DMS79 treated with DMSO at 0.1 percent for 48 hours (cell line): ENCODE measurements around the gene SH3PXD2B.
"Not testable (repeated sequence)": the region's sequence is repeated elsewhere in the genome, so short reads cannot be mapped to it uniquely, and the experiment has no call there.

Experiments
- DNase-seq: peaks from one replicate; lab custom pipeline; 2025; lab: John Stamatoyannopoulos, UW

The SH3PXD2B gene

GRCh38 chr5:172294831-172295230 lies 159.5 kb downstream of the SH3PXD2B start:
- no peak for DNase-seq

- no peak for DNase-seq
Observed at GRCh38 chr5:172293745-172294342, 160.5 kb downstream of the SH3PXD2B start.

- peak; percentile 39 for DNase-seq
Observed at GRCh38 chr5:172293054-172293744, 161.1 kb downstream of the SH3PXD2B start.

- not testable (repeated sequence) for DNase-seq
Observed at GRCh38 chr5:172291837-172292236, 162.5 kb downstream of the SH3PXD2B start.

GRCh38 chr5:172288465-172288864 lies 165.9 kb downstream of the SH3PXD2B start:
- no peak for DNase-seq

GRCh38 chr5:172287140-172287539 lies 167.2 kb downstream of the SH3PXD2B start:
- not testable (repeated sequence) for DNase-seq

- DNase-seq, result no peak
Observed at GRCh38 chr5:172285226-172286143, 168.8 kb downstream of the SH3PXD2B start.

- DNase-seq, result no peak
Observed at GRCh38 chr5:172284611-172284980, 169.7 kb downstream of the SH3PXD2B start.

GRCh38 chr5:172283862-172284610 lies 170.3 kb downstream of the SH3PXD2B start:
- peak; percentile 18 for DNase-seq

- peak; percentile 30 for DNase-seq
Observed at GRCh38 chr5:172283020-172283861, 171.1 kb downstream of the SH3PXD2B start, which contains the start of gene UBTD2. UBTD2 (minus strand) TSS chr5:172283764; CDS start chr5:172283665, 99 bp downstream.

- DNase-seq, result no peak
Observed at GRCh38 chr5:172282272-172283019, 171.9 kb downstream of the SH3PXD2B start.

- no peak for DNase-seq
Observed at GRCh38 chr5:172281346-172281745, 173.0 kb downstream of the SH3PXD2B start.

- no peak for DNase-seq
Observed at GRCh38 chr5:172280929-172281328, 173.4 kb downstream of the SH3PXD2B start.

- no peak for DNase-seq
Observed at GRCh38 chr5:172280317-172280716, 174.0 kb downstream of the SH3PXD2B start.

- DNase-seq, result no peak
Observed at GRCh38 chr5:172278356-172278755, 176.0 kb downstream of the SH3PXD2B start.

GRCh38 chr5:172276214-172276613 lies 178.1 kb downstream of the SH3PXD2B start:
- DNase-seq, result no peak
